ENCODE data around the gene GSTA3.

DNA sequence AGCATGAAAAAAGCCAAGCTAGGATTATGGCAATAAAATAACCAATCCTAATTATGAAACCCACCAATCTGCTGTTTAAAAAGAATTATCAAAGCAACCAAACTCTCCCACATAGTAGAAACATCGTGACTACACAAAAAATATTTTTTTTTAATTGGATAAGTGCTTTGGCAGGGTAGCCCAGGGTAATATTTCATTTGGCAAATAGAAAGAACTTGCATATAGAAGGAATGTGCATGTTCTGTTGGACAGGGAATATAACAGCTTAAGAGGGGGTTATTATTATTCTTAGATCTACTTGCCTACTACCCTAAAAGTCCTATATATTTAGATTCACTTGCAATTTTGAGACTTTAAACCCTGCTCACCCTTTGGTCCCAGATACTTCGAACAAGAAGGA lies 972 bp downstream of the GSTA3 start:
- TF ChIP-seq, protein P1, sequence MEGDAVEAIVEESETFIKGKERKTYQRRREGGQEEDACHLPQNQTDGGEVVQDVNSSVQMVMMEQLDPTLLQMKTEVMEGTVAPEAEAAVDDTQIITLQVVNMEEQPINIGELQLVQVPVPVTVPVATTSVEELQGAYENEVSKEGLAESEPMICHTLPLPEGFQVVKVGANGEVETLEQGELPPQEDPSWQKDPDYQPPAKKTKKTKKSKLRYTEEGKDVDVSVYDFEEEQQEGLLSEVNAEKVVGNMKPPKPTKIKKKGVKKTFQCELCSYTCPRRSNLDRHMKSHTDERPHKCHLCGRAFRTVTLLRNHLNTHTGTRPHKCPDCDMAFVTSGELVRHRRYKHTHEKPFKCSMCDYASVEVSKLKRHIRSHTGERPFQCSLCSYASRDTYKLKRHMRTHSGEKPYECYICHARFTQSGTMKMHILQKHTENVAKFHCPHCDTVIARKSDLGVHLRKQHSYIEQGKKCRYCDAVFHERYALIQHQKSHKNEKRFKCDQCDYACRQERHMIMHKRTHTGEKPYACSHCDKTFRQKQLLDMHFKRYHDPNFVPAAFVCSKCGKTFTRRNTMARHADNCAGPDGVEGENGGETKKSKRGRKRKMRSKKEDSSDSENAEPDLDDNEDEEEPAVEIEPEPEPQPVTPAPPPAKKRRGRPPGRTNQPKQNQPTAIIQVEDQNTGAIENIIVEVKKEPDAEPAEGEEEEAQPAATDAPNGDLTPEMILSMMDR (IDR thresholded peaks at IDR 0.05) = no peak
- no peak for TF ChIP-seq TCF7L2 (IDR thresholded peaks at IDR 0.05; ENCODE audit: low read depth, low read length)
- no peak for TF ChIP-seq POLR2AphosphoS5 (IDR thresholded peaks at IDR 0.05; ENCODE audit: low read depth, low read length)
- TF ChIP-seq, protein P2, sequence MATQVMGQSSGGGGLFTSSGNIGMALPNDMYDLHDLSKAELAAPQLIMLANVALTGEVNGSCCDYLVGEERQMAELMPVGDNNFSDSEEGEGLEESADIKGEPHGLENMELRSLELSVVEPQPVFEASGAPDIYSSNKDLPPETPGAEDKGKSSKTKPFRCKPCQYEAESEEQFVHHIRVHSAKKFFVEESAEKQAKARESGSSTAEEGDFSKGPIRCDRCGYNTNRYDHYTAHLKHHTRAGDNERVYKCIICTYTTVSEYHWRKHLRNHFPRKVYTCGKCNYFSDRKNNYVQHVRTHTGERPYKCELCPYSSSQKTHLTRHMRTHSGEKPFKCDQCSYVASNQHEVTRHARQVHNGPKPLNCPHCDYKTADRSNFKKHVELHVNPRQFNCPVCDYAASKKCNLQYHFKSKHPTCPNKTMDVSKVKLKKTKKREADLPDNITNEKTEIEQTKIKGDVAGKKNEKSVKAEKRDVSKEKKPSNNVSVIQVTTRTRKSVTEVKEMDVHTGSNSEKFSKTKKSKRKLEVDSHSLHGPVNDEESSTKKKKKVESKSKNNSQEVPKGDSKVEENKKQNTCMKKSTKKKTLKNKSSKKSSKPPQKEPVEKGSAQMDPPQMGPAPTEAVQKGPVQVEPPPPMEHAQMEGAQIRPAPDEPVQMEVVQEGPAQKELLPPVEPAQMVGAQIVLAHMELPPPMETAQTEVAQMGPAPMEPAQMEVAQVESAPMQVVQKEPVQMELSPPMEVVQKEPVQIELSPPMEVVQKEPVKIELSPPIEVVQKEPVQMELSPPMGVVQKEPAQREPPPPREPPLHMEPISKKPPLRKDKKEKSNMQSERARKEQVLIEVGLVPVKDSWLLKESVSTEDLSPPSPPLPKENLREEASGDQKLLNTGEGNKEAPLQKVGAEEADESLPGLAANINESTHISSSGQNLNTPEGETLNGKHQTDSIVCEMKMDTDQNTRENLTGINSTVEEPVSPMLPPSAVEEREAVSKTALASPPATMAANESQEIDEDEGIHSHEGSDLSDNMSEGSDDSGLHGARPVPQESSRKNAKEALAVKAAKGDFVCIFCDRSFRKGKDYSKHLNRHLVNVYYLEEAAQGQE (IDR thresholded peaks at IDR 0.05; ENCODE audit: insufficient read depth in 1 of 2, low read depth in 2 of 2, low read length in 1 of 2) = no peak
